Activated CD4-positive, alpha-beta memory T cell treated with anti-CD3 and anti-CD28 coated beads, Interleukin-2, amount 10 ng/mL, durations not matched to agents 7 days and 5 days (primary cell): Measurements from ENCODE around the gene GLI2. TPM values are rescaled to one million over a fixed set of nuclear protein-coding genes. Genes with fewer than 3 reads are reported as not detected.

Source experiments
- CTCF ChIA-PET: fragments of 350-600 bp; sonication (Branson Sonifier 250); formaldehyde crosslinking; loops from one replicate; lab custom pipeline; 2021; ENCODE audit warnings: antibody characterized with exemption, inconsistent platforms; lab: Charles Lee
- POLR2A ChIA-PET: fragments of 350-600 bp; sonication (Branson Sonifier 250); formaldehyde crosslinking; loops from one replicate; lab custom pipeline; 2021; ENCODE audit warnings: antibody characterized with exemption; lab: Charles Lee
- DNase-seq: peaks from one replicate; pipeline ENCODE4 v3.0.0-alpha.2; 2020
- H3K27ac Mint-ChIP-seq: one replicate; pipeline ENCODE4 v1.8.0; 2021; ENCODE audit warnings: mild to moderate bottlenecking, mixed read lengths
- H3K27me3 Mint-ChIP-seq: one replicate; pipeline ENCODE4 v1.8.0; 2021; ENCODE audit warnings: mixed read lengths
- H3K36me3 Mint-ChIP-seq: one replicate; pipeline ENCODE4 v1.8.0; 2021; ENCODE audit warnings: low read depth, mixed read lengths
- H3K4me1 Mint-ChIP-seq: one replicate; pipeline ENCODE4 v1.8.0; 2021; ENCODE audit warnings: mixed read lengths
- H3K4me3 Mint-ChIP-seq: one replicate; pipeline ENCODE4 v1.8.0; 2021; ENCODE audit warnings: mild to moderate bottlenecking, mixed read lengths
- H3K9me3 Mint-ChIP-seq: one replicate; pipeline ENCODE4 v1.8.0; 2021; ENCODE audit warnings: mixed read lengths
- total RNA-seq, 2 experiments: library from RNA; stranded (reverse); gene quantifications; one replicate each; pipeline ENCODE4 v1.2.3, GENCODE V29; 2021

GLI2 gene
- total RNA-seq, 2 experiments from 2014 or later: 0.43 to 0.75 TPM

DNA sequence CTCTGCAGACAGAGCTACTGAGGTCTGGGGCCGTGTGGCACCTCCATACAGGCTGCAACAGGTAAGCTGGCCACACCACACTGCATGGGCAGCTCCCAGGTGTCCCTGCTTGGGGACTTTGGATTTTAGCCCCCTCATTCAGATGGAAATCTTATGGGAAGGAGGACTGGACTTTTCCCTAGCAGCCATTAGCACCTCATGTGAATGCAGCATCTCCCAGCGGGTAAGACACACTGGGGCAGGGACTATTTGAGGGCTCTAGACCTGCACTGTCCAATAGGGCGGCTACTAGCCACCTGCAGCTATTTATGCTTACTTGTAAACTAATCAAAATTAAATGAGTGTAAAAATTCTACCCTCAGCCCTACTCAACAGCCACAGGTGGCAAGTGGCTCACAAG lies 34.2 kb upstream of the GLI2 start:
- POLR2A ChIA-PET: no interaction called here
- no peaks in the 10 kb centered on the region for H3K36me3 Mint-ChIP-seq
- H3K27ac Mint-ChIP-seq: no peak overlapping the region
- no peaks in the 10 kb centered on the region for H3K9me3 Mint-ChIP-seq
- CTCF ChIA-PET: no interaction called here
- peaks cover 16% of the 10 kb centered on the region for H3K27me3 Mint-ChIP-seq
- no peak overlapping the region for H3K4me3 Mint-ChIP-seq
- DNase-seq: no peak
- H3K4me1 Mint-ChIP-seq: no peaks in the 10 kb centered on the region

DNA sequence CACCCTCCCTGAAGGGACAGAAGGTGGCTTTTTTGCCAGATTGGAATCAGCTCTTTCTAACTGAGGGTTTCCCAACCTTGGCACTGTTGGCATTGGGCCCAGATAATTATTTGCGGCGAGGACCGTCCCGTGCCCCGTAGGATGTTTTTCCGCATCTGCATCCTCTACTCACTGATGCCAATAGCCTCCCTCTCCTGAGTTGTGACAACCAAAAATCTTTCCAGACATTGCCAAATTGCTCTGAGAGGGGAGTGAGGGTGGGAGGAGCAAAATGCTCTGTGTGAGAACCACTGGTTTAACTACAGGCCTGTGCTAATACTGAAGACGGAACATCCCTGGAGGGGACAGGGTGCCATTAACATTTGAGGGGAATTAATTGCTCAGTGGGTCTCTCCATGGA lies 33.6 kb upstream of the GLI2 start:
- Mint-ChIP-seq H3K4me1 (no peaks in the 10 kb centered on the region), H3K27me3 (peaks cover 15% of the 10 kb centered on the region), H3K9me3 (no peaks in the 10 kb centered on the region), H3K27ac (no peak overlapping the region), H3K36me3 (no peaks in the 10 kb centered on the region), H3K4me3 (no peak overlapping the region)
- ChIA-PET CTCF (no interaction called here), POLR2A (no interaction called here)
- no peak for DNase-seq

DNA sequence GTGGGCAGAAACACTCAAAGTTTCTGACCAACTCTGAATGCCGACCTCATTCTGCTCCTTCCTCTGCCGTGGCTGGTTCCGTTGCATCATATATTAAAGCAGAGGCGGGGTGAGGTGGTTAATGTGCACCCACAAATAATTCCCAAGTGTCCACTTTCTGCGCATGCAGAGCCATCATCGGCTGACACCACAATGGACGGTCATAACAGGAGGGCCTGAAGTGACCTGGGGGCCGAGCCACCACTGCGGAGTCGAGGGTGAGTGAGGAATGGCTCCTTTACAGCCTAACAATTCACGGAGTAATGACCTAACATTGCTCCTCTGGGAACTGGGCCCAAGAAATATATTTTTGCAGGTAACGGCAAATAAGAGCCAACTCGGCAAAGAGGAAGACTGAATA lies 32.9 kb upstream of the GLI2 start:
- no peak for DNase-seq
- no peak overlapping the region for H3K4me3 Mint-ChIP-seq
- ChIA-PET POLR2A (no interaction called here), CTCF (no interaction called here)
- no peaks in the 10 kb centered on the region for H3K36me3 Mint-ChIP-seq
- no peaks in the 10 kb centered on the region for H3K9me3 Mint-ChIP-seq
- H3K27me3 Mint-ChIP-seq: peaks cover 12% of the 10 kb centered on the region
- no peak overlapping the region for H3K27ac Mint-ChIP-seq
- no peaks in the 10 kb centered on the region for H3K4me1 Mint-ChIP-seq

DNA sequence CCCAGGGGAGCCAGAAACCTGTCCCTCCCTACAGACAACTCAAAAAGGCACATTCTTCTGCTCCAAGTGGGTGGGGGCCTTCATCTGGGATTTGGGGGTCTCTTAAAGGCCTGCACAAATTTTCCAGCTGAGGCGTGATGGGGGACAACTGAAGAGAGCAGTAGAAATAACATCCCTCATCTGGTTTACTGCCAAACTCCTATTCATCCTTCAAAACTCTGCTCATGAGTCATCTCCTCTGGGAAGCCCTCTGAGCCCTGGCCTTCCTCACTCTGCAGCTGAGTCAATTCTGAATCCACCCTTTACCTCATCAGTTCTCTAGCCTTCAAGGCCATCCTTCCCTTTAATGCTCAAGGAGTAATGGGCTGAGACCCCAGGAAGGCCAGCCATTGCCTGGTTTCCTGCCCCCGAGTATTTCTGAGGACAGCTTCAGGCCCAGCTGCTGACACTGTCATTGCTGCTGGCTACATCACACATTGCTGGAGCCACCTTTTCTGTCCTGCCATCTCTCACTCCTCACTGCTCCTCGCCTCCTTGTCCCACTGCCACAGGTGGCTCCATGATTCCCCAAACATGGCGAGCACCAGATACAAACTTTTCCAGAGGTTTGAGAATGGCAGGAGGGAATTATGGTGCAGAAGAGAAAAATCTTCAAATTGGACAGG lies 32.2 kb upstream of the GLI2 start:
- no peak overlapping the region for H3K4me3 Mint-ChIP-seq
- no peak overlapping the region for H3K27ac Mint-ChIP-seq
- no peak for DNase-seq
- H3K4me1 Mint-ChIP-seq: no peaks in the 10 kb centered on the region
- CTCF ChIA-PET: no interaction called here
- H3K27me3 Mint-ChIP-seq: peaks cover 12% of the 10 kb centered on the region
- H3K9me3 Mint-ChIP-seq: no peaks in the 10 kb centered on the region
- POLR2A ChIA-PET: no interaction called here
- H3K36me3 Mint-ChIP-seq: no peaks in the 10 kb centered on the region

DNA sequence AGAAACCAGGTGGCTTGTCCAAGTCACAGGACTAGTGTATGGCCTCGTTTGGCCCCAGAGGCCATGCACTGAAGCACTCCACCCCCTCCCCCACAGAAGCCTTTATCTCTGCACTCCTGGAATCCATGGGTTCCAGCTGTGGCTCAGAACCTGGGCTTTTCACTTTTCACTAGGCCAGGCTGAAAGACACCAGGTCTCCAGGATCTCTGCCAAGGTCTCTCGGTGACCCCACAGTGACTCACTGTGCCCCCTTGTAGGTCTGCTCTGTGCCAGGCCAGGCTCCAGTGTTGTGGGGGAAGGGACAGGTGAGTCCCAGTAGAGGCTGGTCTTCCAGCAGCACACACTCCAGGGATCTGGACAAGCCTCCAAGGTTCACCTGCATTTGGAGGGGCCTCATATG lies 31.0 kb upstream of the GLI2 start:
- H3K27me3 Mint-ChIP-seq: peaks cover 13% of the 10 kb centered on the region
- H3K4me1 Mint-ChIP-seq: no peaks in the 10 kb centered on the region
- ChIA-PET CTCF (no interaction called here), POLR2A (no interaction called here)
- no peak overlapping the region for H3K27ac Mint-ChIP-seq
- no peaks in the 10 kb centered on the region for H3K36me3 Mint-ChIP-seq
- no peak for DNase-seq
- H3K9me3 Mint-ChIP-seq: no peaks in the 10 kb centered on the region
- H3K4me3 Mint-ChIP-seq: no peak overlapping the region

DNA sequence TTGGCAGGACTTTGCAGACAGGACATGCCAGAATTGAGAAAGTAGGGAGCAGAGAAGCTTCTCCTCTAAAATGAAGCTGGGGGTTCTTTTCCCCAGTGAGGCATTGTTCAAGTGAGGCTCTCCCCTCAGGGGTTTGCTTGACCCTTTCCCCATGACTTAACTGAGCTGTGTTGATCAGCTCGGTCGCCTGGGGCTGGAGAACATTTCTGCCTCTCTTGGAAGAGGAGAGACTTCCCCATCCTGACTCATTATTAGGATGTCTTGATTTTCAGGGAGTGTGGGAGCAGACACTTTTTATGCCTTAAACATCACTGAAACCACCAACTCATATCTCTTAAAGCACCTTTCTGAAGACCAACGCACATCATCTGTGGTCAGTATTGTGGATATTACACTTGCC lies 27.9 kb upstream of the GLI2 start:
- no peak overlapping the region for H3K27ac Mint-ChIP-seq
- CTCF ChIA-PET: no interaction called here
- POLR2A ChIA-PET: no interaction called here
- peaks cover 16% of the 10 kb centered on the region for H3K27me3 Mint-ChIP-seq
- no peak overlapping the region for H3K4me3 Mint-ChIP-seq
- H3K9me3 Mint-ChIP-seq: no peaks in the 10 kb centered on the region
- no peaks in the 10 kb centered on the region for H3K36me3 Mint-ChIP-seq
- DNase-seq: no peak
- H3K4me1 Mint-ChIP-seq: peaks cover 15% of the 10 kb centered on the region

DNA sequence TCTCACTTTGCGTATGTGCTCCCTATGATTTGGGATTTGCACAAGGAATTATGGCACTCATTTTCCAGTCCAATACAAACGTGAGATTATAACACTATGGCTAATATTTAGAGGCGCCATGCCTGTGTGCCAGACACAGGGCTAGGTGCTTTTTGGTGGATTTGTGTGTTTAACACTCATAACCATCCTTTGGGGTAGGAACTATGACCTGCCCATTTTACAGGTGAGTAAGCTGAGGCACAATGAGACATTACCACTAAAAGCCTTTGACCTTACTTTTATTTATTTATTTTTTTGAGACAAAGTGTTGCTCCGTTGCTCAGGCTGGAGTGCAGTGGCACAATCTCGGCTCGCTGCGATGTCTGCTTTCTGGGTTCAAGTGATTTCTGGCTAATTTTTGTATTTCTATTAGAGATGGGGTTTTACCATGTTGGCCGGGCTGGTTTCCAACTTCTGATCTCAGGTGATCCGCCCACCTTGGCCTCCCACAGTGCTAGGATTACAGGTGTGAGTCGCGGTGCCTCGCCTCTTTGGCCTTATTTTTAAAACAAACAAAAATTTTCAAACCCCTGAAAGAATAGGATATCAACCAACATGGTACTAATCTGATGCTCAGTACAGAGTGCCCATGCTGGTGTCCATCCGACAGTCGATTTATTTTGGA lies 26.6 kb upstream of the GLI2 start:
- Mint-ChIP-seq H3K9me3 (no peaks in the 10 kb centered on the region), H3K4me1 (peaks cover 15% of the 10 kb centered on the region), H3K27me3 (peaks cover 16% of the 10 kb centered on the region), H3K27ac (no peak overlapping the region), H3K36me3 (no peaks in the 10 kb centered on the region), H3K4me3 (no peak overlapping the region)
- CTCF ChIA-PET: no interaction called here
- DNase-seq: no peak
- POLR2A ChIA-PET: no interaction called here

DNA sequence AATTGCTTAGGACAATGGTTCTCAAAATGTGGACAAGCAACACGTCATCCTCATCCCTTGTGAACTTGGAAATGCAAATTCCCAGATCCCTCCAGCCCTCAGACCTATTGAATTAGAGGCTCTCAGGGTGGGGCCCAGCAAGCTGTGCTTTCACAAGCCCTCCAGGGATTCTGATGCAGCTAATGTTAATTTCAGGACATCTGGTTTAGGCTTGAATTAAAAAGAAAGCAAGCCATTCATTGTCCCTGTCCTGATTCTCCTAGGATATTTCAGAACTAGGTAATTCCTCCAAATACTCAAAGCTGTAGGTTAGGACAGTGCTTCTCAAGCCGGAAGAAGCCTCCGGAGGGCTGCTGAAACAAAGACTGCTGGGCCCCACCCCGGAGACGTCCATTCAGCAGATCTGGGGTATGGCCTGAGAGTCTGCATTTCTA lies 26.0 kb upstream of the GLI2 start:
- CTCF ChIA-PET: no interaction called here
- no peak overlapping the region for H3K27ac Mint-ChIP-seq
- POLR2A ChIA-PET: no interaction called here
- no peaks in the 10 kb centered on the region for H3K36me3 Mint-ChIP-seq
- H3K9me3 Mint-ChIP-seq: no peaks in the 10 kb centered on the region
- no peak overlapping the region for H3K4me3 Mint-ChIP-seq
- DNase-seq: no peak
- H3K27me3 Mint-ChIP-seq: peaks cover 18% of the 10 kb centered on the region
- peaks cover 15% of the 10 kb centered on the region for H3K4me1 Mint-ChIP-seq

DNA sequence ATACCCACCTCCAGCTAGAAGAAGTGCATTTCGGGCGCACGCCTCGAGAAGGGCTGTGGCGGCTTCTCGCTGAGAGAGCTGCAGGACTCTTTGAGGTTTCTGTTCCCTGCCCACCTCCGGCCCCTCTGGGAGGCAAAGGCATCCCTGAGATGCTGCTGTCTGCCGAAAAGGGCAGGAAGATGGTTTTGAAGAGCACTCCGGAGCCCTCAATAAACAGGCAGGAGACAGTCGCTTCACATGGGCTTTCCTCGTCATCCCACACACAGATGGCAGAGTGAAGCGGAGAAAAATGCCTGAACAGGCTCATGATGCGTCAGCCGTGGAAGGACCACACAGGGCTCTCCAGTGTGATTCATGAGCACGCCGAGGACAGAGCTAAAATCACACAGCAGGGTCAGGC lies 25.4 kb upstream of the GLI2 start:
- H3K4me1 Mint-ChIP-seq: peaks cover 15% of the 10 kb centered on the region
- ChIA-PET POLR2A (no interaction called here), CTCF (no interaction called here)
- no peaks in the 10 kb centered on the region for H3K9me3 Mint-ChIP-seq
- H3K36me3 Mint-ChIP-seq: no peaks in the 10 kb centered on the region
- H3K27ac Mint-ChIP-seq: no peak overlapping the region
- H3K27me3 Mint-ChIP-seq: peaks cover 19% of the 10 kb centered on the region
- DNase-seq: no peak
- no peak overlapping the region for H3K4me3 Mint-ChIP-seq

DNA sequence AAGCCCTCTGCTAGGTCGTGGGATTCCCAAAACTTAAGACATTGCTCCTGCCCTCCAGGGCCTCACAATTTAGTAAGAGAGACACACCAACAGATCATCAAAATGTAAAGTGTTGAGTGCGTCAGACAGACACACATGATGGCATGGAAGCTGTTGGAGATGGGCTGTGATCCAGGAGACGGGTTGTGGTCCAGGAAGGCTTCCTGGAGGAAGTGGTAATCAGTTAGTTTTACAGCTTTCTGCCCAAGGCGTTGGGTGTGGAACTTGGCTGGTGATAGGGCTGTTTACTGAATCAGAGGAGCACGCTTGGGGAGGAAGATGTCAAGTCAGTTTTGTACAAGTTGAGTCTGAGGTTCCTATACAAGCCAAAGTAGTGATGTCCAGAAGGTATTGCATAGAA lies 24.0 kb upstream of the GLI2 start:
- Mint-ChIP-seq H3K36me3 (no peaks in the 10 kb centered on the region), H3K4me3 (no peak overlapping the region), H3K27ac (no peak overlapping the region), H3K27me3 (peaks cover 22% of the 10 kb centered on the region), H3K9me3 (no peaks in the 10 kb centered on the region), H3K4me1 (peaks cover 15% of the 10 kb centered on the region)
- CTCF ChIA-PET: interaction anchor here (0.5 to 0.9 kb wide), 2 partner anchors 26 to 45 kb away, joined by 3 read pairs; no protein-coding TSS in a partner anchor
- POLR2A ChIA-PET: no interaction called here
- no peak for DNase-seq

DNA sequence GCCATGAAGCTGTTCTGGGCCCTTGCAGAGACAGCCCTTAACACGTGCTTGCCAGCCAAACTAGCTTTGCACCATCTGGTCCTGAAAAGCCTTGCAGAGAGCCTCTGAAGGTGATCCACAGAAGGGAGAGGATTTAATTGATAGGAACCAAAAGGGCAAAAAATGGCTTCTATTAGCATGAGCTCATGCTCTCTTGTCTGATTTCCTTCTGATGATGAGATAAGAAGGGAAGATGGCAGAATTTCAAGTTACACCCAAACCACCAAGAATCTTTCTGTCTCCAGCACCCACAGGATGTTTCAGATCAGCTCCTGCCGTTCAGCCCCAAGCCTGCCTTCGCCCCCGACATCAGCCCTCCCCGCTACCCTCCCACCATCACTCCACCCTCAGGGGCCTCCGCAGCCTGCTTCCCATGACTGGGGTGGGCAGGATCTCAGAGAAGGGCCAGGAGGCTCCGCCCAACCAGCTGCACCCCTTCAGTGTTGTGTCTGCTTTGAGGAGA lies 23.4 kb upstream of the GLI2 start:
- no peak for DNase-seq
- peaks cover 17% of the 10 kb centered on the region for H3K27me3 Mint-ChIP-seq
- no peaks in the 10 kb centered on the region for H3K36me3 Mint-ChIP-seq
- H3K9me3 Mint-ChIP-seq: no peaks in the 10 kb centered on the region
- ChIA-PET CTCF (interaction anchor here (0.5 to 0.9 kb wide), 2 partner anchors 25 to 45 kb away, joined by 3 read pairs; no protein-coding TSS in a partner anchor), POLR2A (no interaction called here)
- H3K4me3 Mint-ChIP-seq: no peak overlapping the region
- peaks cover 15% of the 10 kb centered on the region for H3K4me1 Mint-ChIP-seq
- no peak overlapping the region for H3K27ac Mint-ChIP-seq

DNA sequence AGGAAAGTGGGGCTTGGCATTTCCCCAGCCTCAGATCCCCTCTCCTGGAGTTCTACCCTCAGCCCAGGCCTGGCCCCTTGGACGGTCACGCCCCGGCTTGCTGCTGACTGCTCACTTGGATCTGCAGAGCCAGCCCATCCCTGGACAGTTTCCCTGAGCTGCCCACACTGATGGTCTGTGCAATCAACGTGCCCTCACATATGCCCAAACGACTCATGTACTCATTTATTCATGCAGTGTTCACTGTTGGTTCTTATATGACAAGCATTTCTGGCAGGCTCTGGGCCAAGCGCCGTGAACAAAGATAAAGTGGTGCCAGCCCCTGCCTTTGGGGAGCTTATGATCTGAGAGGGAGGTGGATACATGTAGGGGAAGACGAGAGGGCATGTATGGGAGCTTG lies 20.3 kb upstream of the GLI2 start:
- POLR2A ChIA-PET: no interaction called here
- Mint-ChIP-seq H3K4me3 (no peak overlapping the region), H3K27me3 (peaks cover 15% of the 10 kb centered on the region), H3K9me3 (no peaks in the 10 kb centered on the region), H3K27ac (no peak overlapping the region), H3K4me1 (peaks cover 15% of the 10 kb centered on the region), H3K36me3 (no peaks in the 10 kb centered on the region)
- CTCF ChIA-PET: interaction anchor here (1.3 kb wide), 1 partner anchor 20 kb away, joined by 3 read pairs; the partner anchor contains the start of gene GLI2
- no peak for DNase-seq

DNA sequence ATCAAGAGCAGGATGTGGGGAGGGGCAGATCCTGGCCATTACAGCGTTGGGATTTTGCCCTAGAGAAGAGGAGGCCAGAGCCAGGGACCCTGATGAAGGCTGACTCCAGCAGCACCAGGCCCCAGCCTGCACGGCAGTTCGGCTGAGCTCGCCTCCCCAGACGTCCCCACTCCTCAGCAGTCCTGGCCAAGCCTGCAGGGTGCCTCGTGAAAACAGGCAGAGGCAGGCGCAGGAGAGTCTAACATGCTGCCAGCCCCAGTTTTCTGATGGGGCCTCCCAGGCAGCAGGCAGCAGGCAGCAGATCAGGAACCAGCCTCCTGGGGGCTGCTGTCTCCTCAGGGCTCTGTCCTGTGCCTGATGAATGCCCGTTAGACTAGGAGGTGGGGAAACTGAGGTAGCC lies 19.7 kb upstream of the GLI2 start:
- Mint-ChIP-seq H3K36me3 (no peaks in the 10 kb centered on the region), H3K27ac (no peak overlapping the region), H3K4me3 (no peak overlapping the region), H3K4me1 (peaks cover 14% of the 10 kb centered on the region), H3K9me3 (no peaks in the 10 kb centered on the region), H3K27me3 (peaks cover 15% of the 10 kb centered on the region)
- ChIA-PET CTCF (interaction anchor here (1.3 kb wide), 1 partner anchor 20 kb away, joined by 3 read pairs; the partner anchor contains the start of gene GLI2), POLR2A (no interaction called here)
- no peak for DNase-seq
